Lung (tissue), 13 donors: ENCODE results near the gene MLLT6. TPM values are rescaled to one million over a fixed set of nuclear protein-coding genes. Genes with fewer than 3 reads are reported as not detected.

Source experiments
- ATAC-seq: fragments of 200-7000 bp; cut with Tn5 transposase; one replicate; pipeline ENCODE4 v1.9.1; 2020; ENCODE audit warnings: moderate number of reproducible peaks; ENCODE audit not compliant: insufficient read depth, low FRiP score
- DNase-seq, 3 donors: peaks; one replicate each; pipeline ENCODE4 v3.0.0-alpha.2; 2013 to 2017
- H3K27ac ChIP-seq, 2 donors: one replicate each; pipeline ENCODE4 v1.5.1; 2013; ENCODE audit warnings: mild to moderate bottlenecking in 2 of 2, moderate library complexity in 2 of 2, control low read depth in 1 of 2, inconsistent platforms in 1 of 2, low read depth in 1 of 2, low read length in 1 of 2
- H3K27me3 ChIP-seq, 3 donors: one replicate each; pipeline ENCODE4 v1.5.1; 2013; ENCODE audit warnings: low read length in 2 of 3; ENCODE audit not compliant: control insufficient read depth in 3 of 3, insufficient read depth in 3 of 3
- H3K36me3 ChIP-seq, 4 donors: one replicate each; pipeline ENCODE4 v1.5.1; 2013; ENCODE audit warnings: low read length in 4 of 4, mild to moderate bottlenecking in 1 of 4, moderate library complexity in 1 of 4; ENCODE audit not compliant: control insufficient read depth in 4 of 4, insufficient read depth in 4 of 4
- H3K4me1 ChIP-seq, 5 donors: one replicate each; pipeline ENCODE4 v1.5.1; 2013; ENCODE audit warnings: low read length in 5 of 5, mild to moderate bottlenecking in 2 of 5, moderate library complexity in 1 of 5; ENCODE audit not compliant: control insufficient read depth in 5 of 5, insufficient read depth in 5 of 5
- H3K4me3 ChIP-seq: one replicate; pipeline ENCODE4 v1.5.1; 2013; ENCODE audit warnings: mild to moderate bottlenecking, control low read depth, moderate library complexity
- H3K9ac ChIP-seq, 2 donors: one replicate each; pipeline ENCODE4 v1.5.1; 2013; ENCODE audit warnings: low read length in 2 of 2, control low read depth in 1 of 2; ENCODE audit not compliant: insufficient read depth in 1 of 2
- H3K9me3 ChIP-seq, 4 donors: one replicate each; pipeline ENCODE4 v1.5.1; 2013; ENCODE audit warnings: low read length in 3 of 4, mild to moderate bottlenecking in 1 of 4, moderate library complexity in 1 of 4; ENCODE audit not compliant: control insufficient read depth in 4 of 4, insufficient read depth in 3 of 4
- CTCF ChIP-seq: IDR thresholded peaks from 2 replicates; pipeline ENCODE4 v1.5.1; 2012; ENCODE audit warnings: mild to moderate bottlenecking; ENCODE audit errors: control extremely low read depth, extremely low read depth
- WGBS, 2 donors: extraction: QIAGEN DNeasy Blood & Tissue Kit; methylation state at CpG; one replicate each; pipeline ENCODE4 v1.1.7; 2013; 5-methylcytosine and 5-hydroxymethylcytosine counted together
- polyA plus RNA-seq, 2 donors: library from polyadenylated mRNA; stranded (reverse); fragments of 200-250 nt; gene quantifications; one replicate each; pipeline ENCODE4 v1.2.1, GENCODE V29; 2013
- small RNA-seq: library from RNA; depleted of rRNA; stranded (forward); fragments of <200 nt; gene quantifications from one replicate; pipeline ENCODE3, GENCODE V24; 2014; ENCODE audit warnings: low replicate concordance
- total RNA-seq, 2 donors: library from RNA; depleted of rRNA in 1 of 2; stranded (reverse); fragments of >200 nt in 1 of 2; gene quantifications; one replicate each; pipeline ENCODE4 v1.2.1, GENCODE V29; 2014 to 2021
- donor health status: control.
- donor health status: control.
- donor health status: Bipolar disorder and iron deficiency.
- donor health status: healthy.
- donor health status: DM: yes; HTN: yes; CAD: no.

MLLT6 gene
- total and polyA plus RNA-seq, 4 donors: 64.0 to 108 (median 70.3) TPM

- H3K27ac ChIP-seq: no peak overlapping the region
- no peaks in the 10 kb centered on the region for H3K27me3 ChIP-seq
- 75 to 81% methylated on average over 7 of the region's 7 CpGs for WGBS, 2 donors
- ATAC-seq (no peak), DNase-seq (no peak)
- no peaks in the 10 kb centered on the region for H3K4me1 ChIP-seq
- no peak for TF ChIP-seq CTCF
- H3K4me3 ChIP-seq: no peak overlapping the region
- H3K9me3 ChIP-seq: no peaks in the 10 kb centered on the region
- no peak overlapping the region for H3K9ac ChIP-seq
- H3K36me3 ChIP-seq: peaks cover 45 to 76% (median 66%) of the 10 kb centered on the region in 4 donors
Observed at GRCh38 chr17:38777641-38778250, 72.7 kb downstream of the MLLT6 start.

Small RNA genes lying within 50 kb of the gene (small RNA-seq; reads per million reads assigned to genes)
- gene MIR4726: 0.10 reads per million
- not detected for gene MIR4734
- not detected for gene RNA5SP440
- not detected for gene RNU6-866P

Other genes starting within 250 kb of the MLLT6 start
- 10 to 100 TPM in 1 of 2 donors, 1 to 10 TPM in 1; 2.4 to 15.0 TPM for gene SRCIN1, start 99.3 kb upstream of the MLLT6 start, total RNA-seq
- 1 to 10 TPM; 1.5 to 2.5 TPM for gene SRCIN1, start 99.3 kb upstream of the MLLT6 start, polyA plus RNA-seq
- 1 to 10 TPM in 1 of 2 donors, under 1 TPM in 1; 0.40 to 2.8 TPM for gene EPOP, start 30.3 kb upstream of the MLLT6 start, total RNA-seq
- gene EPOP, start 30.3 kb upstream of the MLLT6 start, polyA plus RNA-seq: 1 to 10 TPM; 1.6 to 2.8 TPM
- 10 to 100 TPM in 1 of 2 donors, 1 to 10 TPM in 1; 2.4 to 49.7 TPM for gene CISD3, start 25.1 kb downstream of the MLLT6 start, total RNA-seq
- 10 to 100 TPM; 34.4 to 41.5 TPM for gene CISD3, start 25.1 kb downstream of the MLLT6 start, polyA plus RNA-seq
- 10 to 100 TPM; 29.2 to 43.3 TPM for gene PCGF2, start 43.1 kb downstream of the MLLT6 start, total RNA-seq
- 10 to 100 TPM; 17.1 to 61.4 TPM for gene PCGF2, start 43.1 kb downstream of the MLLT6 start, polyA plus RNA-seq
- gene PSMB3, start 47.5 kb downstream of the MLLT6 start, total RNA-seq: 100 to 1,000 TPM in 1 of 2 donors, 10 to 100 TPM in 1; 81.3 to 175 TPM
- 100 to 1,000 TPM; 293 to 374 TPM for gene PSMB3, start 47.5 kb downstream of the MLLT6 start, polyA plus RNA-seq
- gene PIP4K2B, start 94.3 kb downstream of the MLLT6 start, total RNA-seq: 10 to 100 TPM; 42.1 to 42.3 TPM
- gene PIP4K2B, start 94.3 kb downstream of the MLLT6 start, polyA plus RNA-seq: 10 to 100 TPM; 16.1 to 16.3 TPM
- 10 to 100 TPM; 21.2 TPM for gene CWC25, start 120.0 kb downstream of the MLLT6 start, total RNA-seq
- 10 to 100 TPM; 20.1 to 21.4 TPM for gene CWC25, start 120.0 kb downstream of the MLLT6 start, polyA plus RNA-seq
- gene RPL23, start 148.4 kb downstream of the MLLT6 start, total RNA-seq: 1,000 to 10,000 TPM in 1 of 2 donors, 100 to 1,000 TPM in 1; 989 to 1,269 TPM
- gene RPL23, start 148.4 kb downstream of the MLLT6 start, polyA plus RNA-seq: 1,000 to 10,000 TPM; 2,276 to 4,467 TPM
- 100 to 1,000 TPM in 1 of 2 donors, 10 to 100 TPM in 1; 78.8 to 140 TPM for gene LASP1, start 164.8 kb downstream of the MLLT6 start, total RNA-seq
- gene LASP1, start 164.8 kb downstream of the MLLT6 start, polyA plus RNA-seq: 10 to 100 TPM; 65.5 to 85.1 TPM